Cardiac muscle cell (in vitro differentiated cells and primary cell): Measurements from ENCODE around the gene SYT1. TPM values are rescaled to one million over a fixed set of nuclear protein-coding genes. Genes with fewer than 3 reads are reported as not detected.

Source experiments
- DNase-seq, 2 donors: peaks; one replicate each; pipeline versions ENCODE4 v3.0.0 to v3.0.0-alpha.2; 2010 to 2017; ENCODE audit warnings: low read depth in 1 of 2, low spot score in 1 of 2
- H3K27ac ChIP-seq: fragments of 200-600 bp; sonication (generic); 2 replicates; pipeline ENCODE4 v1.5.1; 2016
- H3K27me3 ChIP-seq: fragments of 200-600 bp; sonication (generic); 2 replicates; pipeline ENCODE4 v1.6.0; 2016; ENCODE audit warnings: control low read depth
- H3K36me3 ChIP-seq: fragments of 200-600 bp; sonication (generic); 2 replicates; pipeline ENCODE4 v1.5.1; 2016; ENCODE audit warnings: control low read depth
- H3K4me1 ChIP-seq: fragments of 200-600 bp; sonication (generic); 2 replicates; pipeline ENCODE4 v1.8.1; 2017; ENCODE audit warnings: low read depth, mild to moderate bottlenecking, mixed run types
- H3K4me3 ChIP-seq: fragments of 200-600 bp; sonication (generic); 2 replicates; pipeline ENCODE4 v1.5.1; 2016; ENCODE audit warnings: mild to moderate bottlenecking
- H3K9me3 ChIP-seq: fragments of 200-600 bp; sonication (generic); 2 replicates; pipeline ENCODE4 v1.5.1; 2017; ENCODE audit warnings: low read depth, mild to moderate bottlenecking, control low read depth
- CTCF ChIP-seq: IDR thresholded peaks from 2 replicates; pipeline ENCODE4 v1.5.1; 2012; ENCODE audit warnings: low read depth, mild to moderate bottlenecking, low read length
- polyA plus RNA-seq: library from polyadenylated mRNA; unstranded; fragments of >200 nt; fragmentation: Nextera tagmentation; extraction: Ambion mirVana; gene quantifications from 2 replicates; pipeline ENCODE4 v1.2.1, GENCODE V29; 2016
- total RNA-seq: library from RNA; depleted of rRNA; stranded (reverse); fragments of >200 nt; gene quantifications from 2 replicates; pipeline ENCODE4 v1.2.3, GENCODE V29; 2016

Gene SYT1
- total and polyA plus RNA-seq, 2 experiments from 2014 or later: 0.50 to 0.66 TPM

- TF ChIP-seq CTCF: no peak
- DNase-seq: no peak
- Histone ChIP-seq H3K9me3 (no peaks in the 10 kb centered on the region), H3K4me1 (peaks cover 10% of the 10 kb centered on the region), H3K27me3 (no peaks in the 10 kb centered on the region), H3K4me3 (no peak overlapping the region), H3K36me3 (no peaks in the 10 kb centered on the region), H3K27ac (no peak overlapping the region)
Measured at GRCh38 chr12:79438480-79439174, 574.1 kb downstream of the SYT1 start.

GRCh38 chr12:79439175-79439825, 574.7 kb downstream of the SYT1 start:
- Histone ChIP-seq H3K36me3 (no peaks in the 10 kb centered on the region), H3K4me1 (peaks cover 10% of the 10 kb centered on the region), H3K27me3 (no peaks in the 10 kb centered on the region), H3K27ac (no peak overlapping the region), H3K9me3 (no peaks in the 10 kb centered on the region), H3K4me3 (no peak overlapping the region)
- no peak for DNase-seq
- no peak for TF ChIP-seq CTCF

GRCh38 chr12:79441534-79441933, 577.0 kb downstream of the SYT1 start:
- TF ChIP-seq CTCF: no peak
- H3K27ac ChIP-seq: no peak overlapping the region
- no peaks in the 10 kb centered on the region for H3K9me3 ChIP-seq
- DNase-seq: no peak
- no peak overlapping the region for H3K4me3 ChIP-seq
- peaks cover 10% of the 10 kb centered on the region for H3K4me1 ChIP-seq
- H3K36me3 ChIP-seq: no peaks in the 10 kb centered on the region
- H3K27me3 ChIP-seq: no peaks in the 10 kb centered on the region

- no peak for TF ChIP-seq CTCF
- no peaks in the 10 kb centered on the region for H3K27me3 ChIP-seq
- H3K9me3 ChIP-seq: no peaks in the 10 kb centered on the region
- peaks cover 10% of the 10 kb centered on the region for H3K4me1 ChIP-seq
- H3K27ac ChIP-seq: no peak overlapping the region
- no peak overlapping the region for H3K4me3 ChIP-seq
- H3K36me3 ChIP-seq: no peaks in the 10 kb centered on the region
- DNase-seq: no peak
Measured at GRCh38 chr12:79442396-79442795, 577.8 kb downstream of the SYT1 start.

GRCh38 chr12:79444089-79444488, 579.5 kb downstream of the SYT1 start:
- H3K27ac ChIP-seq: no peak overlapping the region

More at GRCh38 chr12:79444089-79444488, 579.5 kb downstream of the SYT1 start:
- Histone ChIP-seq H3K4me1 (peaks cover 10% of the 10 kb centered on the region), H3K36me3 (no peaks in the 10 kb centered on the region), H3K4me3 (no peak overlapping the region), H3K27me3 (no peaks in the 10 kb centered on the region), H3K9me3 (no peaks in the 10 kb centered on the region)
- no peak for TF ChIP-seq CTCF
- peak in 1 of 2 donors; percentile 54 for DNase-seq
